ENCODE results near the gene NSMCE4A. TPM values are rescaled to one million over a fixed set of nuclear protein-coding genes. Genes with fewer than 3 reads are reported as not detected.

The NSMCE4A gene
- total and polyA plus RNA-seq, 2 experiments from 2014 or later, result 44.5 to 67.6 TPM

GRCh38 chr10:121961456-121961855 lies 13.6 kb downstream of the NSMCE4A start:
- no peak overlapping the region for H3K4me3 ChIP-seq
- no peak overlapping the region for H3K4me2 ChIP-seq
- no peaks in the 10 kb centered on the region for H4K20me1 ChIP-seq (ENCODE audit: insufficient read depth, poor library complexity, severe bottlenecking)
- no peaks in the 10 kb centered on the region for H3K79me2 ChIP-seq
- H3K4me1 ChIP-seq (ENCODE audit: insufficient read depth), result no peaks in the 10 kb centered on the region
- no peak overlapping the region for H3K27ac ChIP-seq
- no peak overlapping the region for H2AFZ ChIP-seq
- WGBS (ENCODE audit: low lambda C conversion rate, missing lambda C conversion rate), result 90% methylated on average over 2 of the region's 2 CpGs
- DNase-seq (ENCODE audit: low spot score), result no peak
- no peaks in the 10 kb centered on the region for H3K27me3 ChIP-seq
- TF ChIP-seq EZH2 (IDR thresholded peaks at IDR 0.05; ENCODE audit: borderline replicate concordance) (no peak), CTCF (IDR thresholded peaks at IDR 0.05; ENCODE audit: poor library complexity) (no peak), EZH2phosphoT487 (IDR thresholded peaks at IDR 0.05; ENCODE audit: low read depth, severe bottlenecking, unreplicated experiment) (no peak)
- no peaks in the 10 kb centered on the region for H3K9me3 ChIP-seq (ENCODE audit: low read depth)
- no peaks in the 10 kb centered on the region for H3K36me3 ChIP-seq (replicated peaks; ENCODE audit: insufficient read depth, low read depth)
- no peaks in the 10 kb centered on the region for H3K9me2 ChIP-seq (replicated peaks; ENCODE audit: insufficient read depth)

GRCh38 chr10:121959671-121960070 lies 15.3 kb downstream of the NSMCE4A start:
- TF ChIP-seq EZH2phosphoT487 (IDR thresholded peaks at IDR 0.05; ENCODE audit: low read depth, severe bottlenecking, unreplicated experiment) (no peak), CTCF (IDR thresholded peaks at IDR 0.05; ENCODE audit: poor library complexity) (no peak), EZH2 (IDR thresholded peaks at IDR 0.05; ENCODE audit: borderline replicate concordance) (no peak)
- Histone ChIP-seq H3K27ac (no peak overlapping the region), H2AFZ (no peak overlapping the region), H4K20me1 (ENCODE audit: insufficient read depth, poor library complexity, severe bottlenecking) (no peaks in the 10 kb centered on the region), H3K36me3 (replicated peaks; ENCODE audit: insufficient read depth, low read depth) (no peaks in the 10 kb centered on the region), H3K79me2 (no peaks in the 10 kb centered on the region), H3K4me3 (no peak overlapping the region), H3K9me3 (ENCODE audit: low read depth) (no peaks in the 10 kb centered on the region), H3K9me2 (replicated peaks; ENCODE audit: insufficient read depth) (no peaks in the 10 kb centered on the region), H3K4me2 (no peak overlapping the region), H3K4me1 (ENCODE audit: insufficient read depth) (no peaks in the 10 kb centered on the region), H3K27me3 (no peaks in the 10 kb centered on the region)
- DNase-seq (ENCODE audit: low spot score), result no peak
- WGBS (ENCODE audit: low lambda C conversion rate, missing lambda C conversion rate), result 85% methylated on average over 3 of the region's 3 CpGs

GRCh38 chr10:121956111-121957061 lies 18.6 kb downstream of the NSMCE4A start:
- H3K4me3 ChIP-seq, result no peak overlapping the region
- no peaks in the 10 kb centered on the region for H3K4me1 ChIP-seq (ENCODE audit: insufficient read depth)
- no peak for DNase-seq (ENCODE audit: low spot score)
- H3K9me2 ChIP-seq (replicated peaks; ENCODE audit: insufficient read depth), result no peaks in the 10 kb centered on the region
- WGBS (ENCODE audit: low lambda C conversion rate, missing lambda C conversion rate), result 93% methylated on average over 7 of the region's 7 CpGs
- no peak for TF ChIP-seq CTCF (IDR thresholded peaks at IDR 0.05; ENCODE audit: poor library complexity)
- TF ChIP-seq EZH2phosphoT487 (IDR thresholded peaks at IDR 0.05; ENCODE audit: low read depth, severe bottlenecking, unreplicated experiment), result no peak
- TF ChIP-seq EZH2 (IDR thresholded peaks at IDR 0.05; ENCODE audit: borderline replicate concordance), result no peak
- no peak overlapping the region for H3K27ac ChIP-seq
- no peak overlapping the region for H2AFZ ChIP-seq
- no peak overlapping the region for H3K4me2 ChIP-seq
- no peaks in the 10 kb centered on the region for H3K36me3 ChIP-seq (replicated peaks; ENCODE audit: insufficient read depth, low read depth)
- no peaks in the 10 kb centered on the region for H4K20me1 ChIP-seq (ENCODE audit: insufficient read depth, poor library complexity, severe bottlenecking)
- no peaks in the 10 kb centered on the region for H3K9me3 ChIP-seq (ENCODE audit: low read depth)
- no peaks in the 10 kb centered on the region for H3K27me3 ChIP-seq
- H3K79me2 ChIP-seq, result no peaks in the 10 kb centered on the region
